ENCODE results near the gene LGALS14.

The LGALS14 gene

DNA sequence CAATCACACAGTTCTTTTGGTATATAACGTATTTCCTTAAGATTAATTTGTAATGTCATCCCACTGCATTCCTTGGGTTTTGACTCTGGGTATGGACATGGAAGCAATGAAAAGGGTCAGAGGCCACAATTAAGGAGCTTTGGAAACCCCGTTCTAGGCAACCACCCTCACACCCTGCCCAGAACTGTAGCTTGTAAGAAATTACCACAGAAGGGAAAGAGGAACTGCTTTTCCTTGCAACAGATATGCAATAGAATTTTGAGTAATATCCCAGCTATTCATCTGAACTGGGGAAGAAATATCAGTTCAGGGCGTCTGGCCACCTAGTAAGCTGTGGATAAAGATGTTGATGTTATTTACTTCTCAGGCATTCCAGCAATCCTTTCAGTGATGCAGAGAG, 34.5 kb downstream of the LGALS14 start:
- H3K36me3 ChIP-seq: peaks cover 7% of the 10 kb centered on the region
- peak overlapping the region in 1 of 2 experiments; percentile 23 for H3K4me3 ChIP-seq (ENCODE audit: low read depth in 1 of 2, low read length in 1 of 2)
- TF ChIP-seq, protein P1, sequence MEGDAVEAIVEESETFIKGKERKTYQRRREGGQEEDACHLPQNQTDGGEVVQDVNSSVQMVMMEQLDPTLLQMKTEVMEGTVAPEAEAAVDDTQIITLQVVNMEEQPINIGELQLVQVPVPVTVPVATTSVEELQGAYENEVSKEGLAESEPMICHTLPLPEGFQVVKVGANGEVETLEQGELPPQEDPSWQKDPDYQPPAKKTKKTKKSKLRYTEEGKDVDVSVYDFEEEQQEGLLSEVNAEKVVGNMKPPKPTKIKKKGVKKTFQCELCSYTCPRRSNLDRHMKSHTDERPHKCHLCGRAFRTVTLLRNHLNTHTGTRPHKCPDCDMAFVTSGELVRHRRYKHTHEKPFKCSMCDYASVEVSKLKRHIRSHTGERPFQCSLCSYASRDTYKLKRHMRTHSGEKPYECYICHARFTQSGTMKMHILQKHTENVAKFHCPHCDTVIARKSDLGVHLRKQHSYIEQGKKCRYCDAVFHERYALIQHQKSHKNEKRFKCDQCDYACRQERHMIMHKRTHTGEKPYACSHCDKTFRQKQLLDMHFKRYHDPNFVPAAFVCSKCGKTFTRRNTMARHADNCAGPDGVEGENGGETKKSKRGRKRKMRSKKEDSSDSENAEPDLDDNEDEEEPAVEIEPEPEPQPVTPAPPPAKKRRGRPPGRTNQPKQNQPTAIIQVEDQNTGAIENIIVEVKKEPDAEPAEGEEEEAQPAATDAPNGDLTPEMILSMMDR (IDR thresholded peaks at IDR 0.05): no peak
- H3K27me3 ChIP-seq: peaks cover 12% of the 10 kb centered on the region
- H3K27ac ChIP-seq: peak overlapping the region; percentile 51
- H3K9me3 ChIP-seq: no peaks in the 10 kb centered on the region
- peaks cover 17 to 39% of the 10 kb centered on the region in 2 experiments for H3K4me1 ChIP-seq (ENCODE audit: control insufficient read depth in 1 of 2, insufficient read depth in 1 of 2, low read depth in 1 of 2, low read length in 1 of 2)

DNA sequence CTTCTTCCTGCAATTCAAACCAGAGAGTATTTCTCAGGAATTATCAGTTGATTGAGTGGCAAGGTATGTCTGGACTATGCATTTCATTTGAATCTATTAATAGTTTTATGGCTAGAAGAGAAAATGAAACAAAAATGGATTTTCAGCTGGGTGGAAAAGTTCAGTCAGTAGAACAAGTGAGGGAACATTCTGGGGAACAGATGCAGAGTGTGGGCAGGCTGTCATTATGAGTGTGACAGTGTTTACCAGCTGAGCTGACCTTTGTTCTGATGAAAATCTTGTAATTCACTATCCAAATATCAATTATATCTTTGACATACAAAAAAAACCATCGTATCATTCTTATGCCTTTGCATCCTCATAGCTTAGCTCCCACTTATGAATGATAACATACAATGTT, 36.1 kb downstream of the LGALS14 start:
- Histone ChIP-seq H3K27ac (no peak overlapping the region), H3K27me3 (peaks cover 8% of the 10 kb centered on the region), H3K4me1 (ENCODE audit: control insufficient read depth in 1 of 2, insufficient read depth in 1 of 2, low read depth in 1 of 2, low read length in 1 of 2) (peaks cover 17 to 44% of the 10 kb centered on the region in 2 experiments), H3K4me3 (ENCODE audit: low read depth in 1 of 2, low read length in 1 of 2) (no peak overlapping the region), H3K9me3 (no peaks in the 10 kb centered on the region), H3K36me3 (no peaks in the 10 kb centered on the region)
- TF ChIP-seq, protein P1 (IDR thresholded peaks at IDR 0.05): no peak

DNA sequence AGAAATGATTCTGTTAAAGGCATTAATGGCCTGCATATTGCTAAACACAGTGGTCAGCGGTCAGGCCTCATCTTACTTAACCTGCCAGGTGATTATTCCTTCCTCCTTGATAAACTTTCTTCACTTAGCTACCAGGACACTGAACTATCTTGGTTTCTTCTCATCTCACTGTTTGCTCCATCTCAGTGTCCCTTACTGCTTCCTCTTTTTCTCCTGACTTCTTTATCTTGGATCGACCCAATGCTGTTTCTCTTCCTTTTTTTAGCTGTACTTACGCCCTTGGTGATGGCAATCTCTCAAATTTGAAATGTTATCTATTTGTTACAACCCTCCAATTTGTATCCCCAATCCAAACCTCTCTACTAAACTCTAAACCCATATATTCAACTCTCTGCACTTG, 41.4 kb downstream of the LGALS14 start:
- H3K36me3 ChIP-seq: no peaks in the 10 kb centered on the region
- H3K4me1 ChIP-seq (ENCODE audit: control insufficient read depth in 1 of 2, insufficient read depth in 1 of 2, low read depth in 1 of 2, low read length in 1 of 2): peaks cover 3 to 22% of the 10 kb centered on the region in 2 experiments
- H3K27ac ChIP-seq: peak overlapping the region; percentile 56
- no peaks in the 10 kb centered on the region for H3K9me3 ChIP-seq
- no peaks in the 10 kb centered on the region for H3K27me3 ChIP-seq
- no peak overlapping the region for H3K4me3 ChIP-seq (ENCODE audit: low read depth in 1 of 2, low read length in 1 of 2)
- TF ChIP-seq, protein P1 (IDR thresholded peaks at IDR 0.05): no peak

DNA sequence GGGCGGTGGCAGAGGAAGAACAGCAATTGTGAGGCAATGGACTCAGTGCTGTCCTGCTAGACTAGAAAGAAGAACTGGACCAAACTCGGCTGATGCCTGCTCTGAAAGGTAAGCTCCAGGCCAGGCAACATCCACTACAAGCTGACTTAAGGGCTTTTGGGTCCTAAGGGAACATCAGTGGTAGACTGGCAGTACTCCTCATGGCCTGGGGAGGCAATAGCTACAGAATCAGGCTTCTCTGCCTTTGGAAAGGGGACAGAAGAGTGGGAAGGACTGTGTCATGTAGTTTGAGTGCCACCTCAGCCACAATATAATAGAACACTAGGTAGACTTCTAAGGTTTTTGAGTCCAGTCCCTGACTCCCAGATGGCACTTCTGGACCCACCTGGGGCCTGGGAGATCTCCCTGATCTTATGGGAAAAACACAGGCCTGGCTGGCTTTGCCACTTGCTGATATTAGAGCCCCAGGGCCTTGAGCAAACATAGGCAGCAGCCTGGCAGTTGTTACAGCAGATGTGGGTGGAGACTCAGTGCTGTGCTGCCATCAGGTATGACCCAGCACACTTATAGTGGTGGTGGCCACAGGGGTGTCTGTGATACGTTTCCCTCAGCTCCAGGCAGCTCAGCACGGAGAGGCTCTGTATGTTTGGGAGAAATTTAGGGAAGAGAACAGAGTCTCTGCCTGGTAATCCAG, 42.7 kb downstream of the LGALS14 start:
- no peaks in the 10 kb centered on the region for H3K36me3 ChIP-seq
- TF ChIP-seq, protein P1 (IDR thresholded peaks at IDR 0.05): no peak

DNA sequence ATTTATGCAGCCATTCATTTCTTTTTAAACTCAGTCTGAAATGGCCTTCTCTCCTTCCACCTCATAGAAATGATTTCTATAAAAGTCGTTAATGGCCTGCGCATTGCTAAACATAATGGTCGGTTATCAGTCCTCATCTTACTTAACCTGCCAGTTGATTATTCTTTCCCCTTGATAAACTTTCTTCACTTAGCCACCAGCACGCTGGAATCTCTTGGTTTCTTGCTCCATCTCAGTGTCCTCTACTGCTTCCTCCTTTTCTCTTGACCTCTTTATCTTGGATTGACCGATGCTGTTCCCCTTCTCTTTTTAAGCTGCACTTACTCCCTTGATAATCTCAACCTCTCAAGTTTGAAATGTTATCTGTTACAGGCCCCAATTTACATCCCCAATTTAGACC, 45.7 kb downstream of the LGALS14 start:
- H3K9me3 ChIP-seq: no peaks in the 10 kb centered on the region

More for the DNA sequence above, 42.7 kb downstream of the LGALS14 start:
- Histone ChIP-seq H3K4me1 (ENCODE audit: control insufficient read depth in 1 of 2, insufficient read depth in 1 of 2, low read depth in 1 of 2, low read length in 1 of 2) (peaks cover 3 to 22% of the 10 kb centered on the region in 2 experiments), H3K9me3 (no peaks in the 10 kb centered on the region), H3K4me3 (ENCODE audit: low read depth in 1 of 2, low read length in 1 of 2) (no peak overlapping the region), H3K27ac (peak overlapping the region; percentile 56), H3K27me3 (peaks cover 2% of the 10 kb centered on the region)

More for the DNA sequence above, 45.7 kb downstream of the LGALS14 start:
- H3K4me3 ChIP-seq (ENCODE audit: low read depth in 1 of 2, low read length in 1 of 2): no peak overlapping the region
- H3K36me3 ChIP-seq: no peaks in the 10 kb centered on the region
- H3K27ac ChIP-seq: no peak overlapping the region
- peaks cover 3 to 19% of the 10 kb centered on the region in 2 experiments for H3K4me1 ChIP-seq (ENCODE audit: control insufficient read depth in 1 of 2, insufficient read depth in 1 of 2, low read depth in 1 of 2, low read length in 1 of 2)
- TF ChIP-seq, protein P1 (IDR thresholded peaks at IDR 0.05): no peak
- peaks cover 9% of the 10 kb centered on the region for H3K27me3 ChIP-seq

Measured in neutrophil (primary cell).